GM12873 (cell line): ENCODE measurements around the gene SYNPO.

Experiments used
- CTCF ChIP-seq: IDR thresholded peaks from 2 replicates; pipeline ENCODE4 v1.5.1; 2012; ENCODE audit warnings: low read depth, mild to moderate bottlenecking, moderate library complexity, low read length, control low read depth; ENCODE audit not compliant: insufficient read depth; ENCODE audit errors: missing control alignments

SYNPO gene

GRCh38 chr5:150661821-150662596, 21.5 kb downstream of the SYNPO start:
- no peak for TF ChIP-seq CTCF

GRCh38 chr5:150662731-150663516, 22.5 kb downstream of the SYNPO start:
- TF ChIP-seq CTCF: no peak

- no peak for TF ChIP-seq CTCF
Measured at GRCh38 chr5:150663936-150664335, 23.5 kb downstream of the SYNPO start.

GRCh38 chr5:150665044-150665443, 24.6 kb downstream of the SYNPO start:
- TF ChIP-seq CTCF: no peak

GRCh38 chr5:150670275-150670947, 30.0 kb downstream of the SYNPO start:
- no peak for TF ChIP-seq CTCF

GRCh38 chr5:150670948-150671310, 30.5 kb downstream of the SYNPO start:
- TF ChIP-seq CTCF: no peak

- no peak for TF ChIP-seq CTCF
Measured at GRCh38 chr5:150671509-150672236, 31.2 kb downstream of the SYNPO start.
